SIG-M5 (cell line): ENCODE measurements around the gene AP2A2.

Experiments used
- DNase-seq: peaks from one replicate; lab custom pipeline; 2025; lab: John Stamatoyannopoulos, UW

Gene AP2A2

DNA sequence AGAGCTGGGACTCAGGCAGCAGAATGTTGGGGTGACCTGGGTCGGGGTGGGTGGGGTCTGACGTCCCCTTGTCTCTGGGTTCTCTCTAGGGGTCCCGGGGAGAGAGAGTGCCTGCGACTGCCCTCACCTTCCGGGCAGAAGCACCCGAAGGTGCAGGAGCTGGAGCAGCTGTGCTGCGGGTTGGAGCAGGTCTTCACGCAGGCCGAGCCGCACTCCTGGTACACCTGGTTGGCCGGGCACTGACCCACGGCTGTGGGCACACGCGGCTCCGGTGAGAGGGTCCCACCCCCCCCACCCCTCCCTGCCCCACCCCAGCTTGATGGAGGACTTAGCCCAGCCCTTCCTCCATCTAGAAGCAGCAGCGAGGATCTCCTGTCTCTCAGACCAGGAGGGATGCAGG lies 104.4 kb downstream of the AP2A2 start:
- no peak for DNase-seq

DNA sequence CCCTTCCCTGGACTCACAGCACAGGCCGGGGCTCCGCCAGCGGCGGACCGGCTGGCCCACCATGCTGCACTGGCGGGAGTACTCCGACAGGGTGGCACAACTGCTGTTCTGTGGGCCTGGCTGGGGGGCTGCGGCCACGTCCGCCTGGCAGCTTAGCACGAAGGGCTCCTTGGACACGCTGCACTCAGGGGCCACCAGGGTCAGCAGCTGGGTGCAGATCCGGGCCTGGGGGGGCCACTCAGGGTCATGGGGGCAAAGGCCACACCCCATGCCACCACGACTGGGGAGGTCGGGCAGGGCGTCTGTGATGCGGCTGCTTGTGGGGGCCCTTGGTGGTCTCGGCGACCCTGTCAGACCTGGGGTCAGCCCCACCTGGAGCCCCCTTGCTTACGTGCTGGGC lies 104.9 kb downstream of the AP2A2 start:
- DNase-seq: no peak

DNA sequence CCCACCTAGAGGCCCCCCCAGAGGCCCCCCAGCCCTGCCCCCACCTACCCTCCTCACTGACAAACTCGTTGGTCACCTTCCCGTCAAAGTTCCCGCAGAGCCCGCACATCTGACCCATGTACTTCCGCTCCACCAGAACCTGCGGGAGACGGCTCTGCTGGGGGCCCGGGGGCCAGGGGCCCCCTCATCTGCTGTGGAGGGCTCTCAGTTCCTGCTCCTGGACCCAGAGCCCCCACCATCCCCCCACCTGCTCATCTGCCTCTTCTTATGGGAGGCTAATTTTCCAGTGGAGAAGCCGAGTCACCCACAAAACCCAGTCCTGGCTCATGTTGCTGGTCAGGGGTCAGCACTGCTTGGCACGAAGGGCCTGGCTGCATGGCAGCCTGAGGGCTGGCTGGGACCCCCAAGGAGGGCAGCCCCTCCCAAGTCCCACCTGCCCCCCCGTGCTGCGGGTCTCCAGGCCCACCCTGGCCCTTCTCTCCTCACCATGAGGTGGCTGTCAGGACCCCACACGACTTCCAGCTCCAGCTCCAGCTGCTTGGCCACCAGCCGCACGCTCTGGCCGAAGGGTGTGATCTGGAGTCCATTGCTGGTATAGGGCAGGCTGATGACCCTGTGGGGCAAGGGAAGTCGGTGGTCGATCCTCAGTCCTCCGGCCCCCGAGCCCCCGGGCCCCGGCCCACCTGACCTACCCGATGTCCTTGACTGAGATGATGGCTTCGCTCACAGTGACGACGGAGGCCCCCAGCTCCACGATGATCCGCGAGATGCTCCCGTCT lies 105.6 kb downstream of the AP2A2 start:
- no peak for DNase-seq

DNA sequence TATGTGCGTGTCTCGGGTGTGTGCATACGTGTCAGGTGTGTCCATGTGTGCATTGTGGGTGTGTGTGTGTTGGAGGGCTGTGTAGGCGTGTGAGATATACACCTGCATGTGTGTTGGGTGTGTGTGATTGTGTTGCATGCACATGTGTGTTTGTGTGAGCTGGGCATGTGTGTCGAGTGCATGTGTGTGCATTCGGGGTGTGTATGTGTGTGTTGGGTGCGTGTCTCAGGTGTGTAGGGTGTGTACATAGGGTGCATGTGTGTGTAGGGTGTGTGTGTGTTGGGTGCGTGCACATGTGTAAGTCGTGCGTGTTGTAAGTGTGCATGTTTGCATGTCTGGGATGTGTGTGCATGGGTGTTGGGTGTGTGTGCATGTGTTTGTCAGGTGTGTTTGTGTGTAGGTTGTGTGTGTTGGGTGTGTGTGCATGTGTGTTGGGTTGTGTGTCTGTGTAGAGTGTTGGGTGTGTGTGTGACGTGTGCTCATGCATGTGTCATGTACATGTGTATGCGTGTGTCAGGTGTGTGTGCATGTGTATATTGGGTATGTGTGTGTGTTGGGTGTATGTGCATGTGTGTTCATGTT lies 106.7 kb downstream of the AP2A2 start:
- no peak for DNase-seq

DNA sequence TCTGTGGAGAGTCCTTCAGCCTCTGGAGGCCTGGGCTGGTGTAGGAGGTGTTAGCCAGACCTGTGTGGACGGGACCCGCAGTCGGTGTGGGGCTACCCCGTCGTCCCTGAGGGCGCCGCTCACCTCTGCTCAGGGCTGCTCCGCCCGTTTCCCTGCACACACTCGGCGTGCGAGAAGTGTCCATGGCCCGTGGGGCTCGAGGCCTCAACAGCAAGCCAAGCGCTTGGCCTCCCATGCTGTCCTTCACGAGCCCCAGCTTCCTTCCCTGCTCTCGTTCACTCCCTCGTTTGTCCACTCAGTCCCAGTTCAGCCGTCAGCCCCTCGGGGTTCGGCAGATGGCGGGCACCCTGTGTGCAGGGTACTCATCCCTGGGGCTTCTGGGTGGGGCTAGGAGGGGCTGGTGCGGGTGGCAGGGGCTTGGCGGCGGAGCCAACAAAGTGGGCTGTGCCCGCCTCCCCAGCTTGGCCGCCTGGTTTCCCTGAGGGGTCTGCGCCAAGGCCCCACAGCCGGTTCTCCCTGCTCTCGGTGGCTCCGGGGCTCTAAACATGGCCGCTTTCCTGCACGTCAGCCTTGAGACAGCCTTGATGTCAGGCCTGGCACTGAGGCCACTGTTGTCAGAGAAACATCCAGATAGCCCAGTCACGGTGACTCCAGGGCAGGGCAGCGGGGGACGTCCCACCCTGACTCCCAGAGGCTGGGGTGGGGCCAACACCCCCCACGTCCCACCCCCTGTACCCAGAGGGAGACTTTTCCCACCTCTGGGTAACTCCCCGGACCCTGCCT lies 107.5 kb downstream of the AP2A2 start:
- no peak for DNase-seq

DNA sequence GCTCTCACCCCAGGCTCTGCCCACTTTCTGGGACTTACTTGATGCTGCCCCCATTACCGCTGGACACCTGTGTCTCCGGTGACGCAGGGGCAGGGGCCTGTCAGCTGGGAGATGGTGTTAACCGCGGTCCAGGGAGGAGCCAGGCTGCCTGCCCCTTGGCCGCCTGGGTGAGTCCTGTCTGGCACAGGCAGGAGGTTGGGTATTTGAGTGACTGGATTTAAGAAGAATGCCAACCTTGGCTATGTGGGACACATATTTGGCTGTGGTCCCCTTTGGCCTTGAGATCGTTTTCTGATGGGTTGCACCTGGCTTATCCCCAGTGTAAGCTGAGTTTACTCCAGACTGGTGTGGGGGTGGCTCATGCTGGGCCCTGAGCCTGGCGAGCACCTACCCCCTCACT lies 108.3 kb downstream of the AP2A2 start:
- DNase-seq: no peak

DNA sequence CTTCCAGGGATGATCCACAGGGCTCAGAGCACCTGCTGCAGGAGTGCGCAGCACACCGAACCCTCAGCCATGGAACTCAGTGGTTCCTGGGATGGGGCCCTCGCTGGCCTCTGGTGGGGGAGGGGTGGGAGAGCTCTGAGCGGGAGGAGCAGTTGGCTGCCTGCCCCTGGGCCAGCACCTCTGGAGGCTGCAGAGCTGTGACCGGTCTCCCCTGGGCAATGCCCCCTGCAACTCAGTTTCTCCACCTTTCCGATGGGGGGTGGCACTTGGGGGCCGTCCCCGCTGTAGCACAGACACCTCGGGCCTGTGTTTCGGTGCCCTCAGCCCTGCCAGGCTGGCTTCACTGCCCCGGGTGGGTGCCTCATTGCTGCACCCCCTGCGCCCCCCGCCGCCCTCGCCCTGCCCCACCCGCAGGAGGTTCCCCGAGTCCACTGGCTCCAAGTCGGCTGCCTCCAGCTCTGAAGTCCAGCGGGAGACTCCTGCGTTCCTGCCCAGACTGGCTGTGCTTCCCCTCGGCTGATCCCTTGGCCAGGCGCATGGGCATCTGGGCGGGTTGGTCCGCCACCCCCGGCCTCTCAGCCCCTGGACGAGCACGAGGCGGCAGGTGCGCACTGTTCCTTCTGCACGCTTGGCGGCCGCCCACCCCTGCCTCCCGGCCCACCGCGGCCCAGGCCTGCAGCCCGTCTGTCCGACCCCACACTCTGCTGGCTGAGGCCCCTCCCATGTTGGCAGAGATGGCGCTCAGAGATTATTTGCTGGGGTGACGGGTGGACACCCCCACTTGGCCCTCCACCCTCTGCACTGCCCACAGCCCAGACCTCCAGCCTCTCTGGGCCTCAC lies 109.0 kb downstream of the AP2A2 start:
- DNase-seq: no peak

DNA sequence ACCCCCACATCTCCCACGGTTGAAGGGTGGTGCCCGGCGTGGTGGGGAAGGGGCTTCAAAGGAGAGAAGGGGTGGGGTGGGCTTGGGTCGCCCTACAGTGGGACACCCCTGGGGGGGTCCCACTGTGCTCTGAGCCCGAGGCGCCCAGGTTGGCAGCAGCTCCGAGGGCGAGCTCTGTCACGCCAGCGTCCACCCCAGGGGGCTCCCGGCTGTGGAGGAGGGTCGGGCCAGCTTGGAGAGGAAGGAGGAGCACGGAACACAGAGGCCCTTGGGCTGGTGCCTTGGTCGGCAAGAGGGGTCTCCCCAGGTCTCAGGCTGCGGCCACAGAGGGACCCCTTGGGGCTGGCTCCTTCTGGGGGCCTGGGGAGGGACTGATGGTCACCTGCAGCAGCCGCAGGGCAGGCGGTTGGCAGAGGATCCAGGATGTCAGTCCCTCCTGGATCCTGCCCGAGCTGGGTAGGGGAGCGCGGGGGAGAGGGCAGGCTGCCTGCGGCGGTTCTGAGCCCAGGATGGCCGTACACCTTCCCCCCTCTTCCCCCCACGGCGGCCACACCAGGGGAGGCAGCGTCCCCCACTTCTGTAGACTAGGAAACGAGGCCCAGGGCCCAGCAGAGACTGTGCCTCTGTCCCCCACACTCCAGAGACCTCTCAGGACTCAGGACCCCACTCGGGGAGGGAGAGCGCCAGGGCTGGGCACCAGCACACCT lies 110.1 kb downstream of the AP2A2 start:
- DNase-seq: no peak

DNA sequence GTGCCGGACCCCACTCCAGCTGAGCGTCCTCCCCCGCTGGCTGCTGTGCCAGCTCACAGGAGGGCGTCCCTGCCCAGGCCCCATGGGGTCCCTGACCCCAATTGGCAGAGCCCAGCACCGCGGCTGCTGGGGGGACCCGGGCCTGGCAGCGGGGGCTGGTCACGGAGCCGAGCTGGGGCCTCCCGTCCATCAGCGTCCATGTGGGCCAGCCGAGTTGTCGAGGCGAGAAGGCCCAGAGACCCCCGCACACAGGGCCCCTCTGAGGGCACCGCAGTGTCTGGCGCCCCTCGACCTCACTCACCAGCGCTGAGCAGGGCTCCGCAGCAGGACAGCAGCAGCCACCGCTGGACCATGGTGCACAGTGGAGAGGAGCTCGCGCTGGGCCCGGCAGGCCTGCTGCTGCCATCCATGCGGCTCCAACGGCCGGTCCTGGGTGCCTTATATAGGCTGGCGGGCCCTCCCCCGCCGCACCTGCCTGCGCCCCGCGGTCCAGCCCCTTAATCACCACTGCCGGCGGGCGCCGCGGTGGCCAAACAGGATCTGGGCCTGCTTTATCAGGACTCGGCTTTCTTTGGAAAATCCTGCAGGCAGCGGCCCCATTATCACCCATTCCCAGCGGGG lies 110.7 kb downstream of the AP2A2 start, which contains the start of gene MUC6:
TSS of gene MUC6 (minus strand) at position 416 of the 621 bp plus-strand sequence. CDS start at position 353, 63 bp downstream.
- no peak for DNase-seq

DNA sequence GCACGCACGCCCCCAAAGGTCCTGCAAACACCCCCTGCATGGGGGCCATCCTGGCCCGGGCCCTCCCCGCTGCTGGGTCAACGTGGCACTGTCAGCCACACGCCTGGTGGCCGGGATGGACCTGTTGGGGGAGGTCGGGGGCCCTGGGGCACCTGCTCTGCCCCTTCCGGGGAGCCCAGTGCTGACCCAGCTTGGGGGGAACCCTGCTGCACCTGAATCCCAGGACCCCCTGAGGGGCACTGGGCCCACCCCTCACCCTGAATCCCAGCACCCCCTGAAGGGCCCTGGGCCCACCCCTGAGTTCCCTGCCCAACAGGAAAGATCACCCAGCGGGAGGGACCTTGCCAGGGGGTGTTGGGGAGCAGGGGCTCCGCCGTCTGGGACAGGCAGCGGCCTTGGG lies 111.3 kb downstream of the AP2A2 start:
- no peak for DNase-seq

DNA sequence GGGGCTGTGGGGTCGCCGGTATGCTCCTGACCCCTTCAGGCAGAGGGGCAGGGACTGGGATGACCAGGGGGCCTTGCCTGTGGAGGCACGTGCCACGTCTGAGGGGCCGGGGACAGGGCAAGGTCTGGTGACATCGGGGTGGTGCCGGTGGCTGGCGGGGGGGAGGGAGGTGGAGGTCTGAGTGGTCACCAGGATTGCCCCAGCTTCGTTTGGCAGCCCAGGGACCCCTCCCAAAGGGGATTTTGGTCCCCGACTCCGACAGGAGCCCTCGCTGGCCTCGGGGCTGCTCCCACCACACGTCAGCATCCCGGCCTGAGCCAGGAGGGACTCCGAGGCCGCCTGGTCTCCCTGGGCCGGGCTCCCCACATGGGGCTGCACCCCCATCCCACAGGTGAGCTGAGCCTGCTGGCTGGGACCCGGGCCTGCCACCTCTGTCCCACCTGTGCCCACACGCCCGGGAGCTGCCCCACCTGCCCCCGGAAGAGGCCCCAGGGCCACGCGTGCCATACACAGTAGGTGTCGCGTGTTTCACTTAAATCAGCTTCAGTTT lies 111.9 kb downstream of the AP2A2 start:
- no peak for DNase-seq

DNA sequence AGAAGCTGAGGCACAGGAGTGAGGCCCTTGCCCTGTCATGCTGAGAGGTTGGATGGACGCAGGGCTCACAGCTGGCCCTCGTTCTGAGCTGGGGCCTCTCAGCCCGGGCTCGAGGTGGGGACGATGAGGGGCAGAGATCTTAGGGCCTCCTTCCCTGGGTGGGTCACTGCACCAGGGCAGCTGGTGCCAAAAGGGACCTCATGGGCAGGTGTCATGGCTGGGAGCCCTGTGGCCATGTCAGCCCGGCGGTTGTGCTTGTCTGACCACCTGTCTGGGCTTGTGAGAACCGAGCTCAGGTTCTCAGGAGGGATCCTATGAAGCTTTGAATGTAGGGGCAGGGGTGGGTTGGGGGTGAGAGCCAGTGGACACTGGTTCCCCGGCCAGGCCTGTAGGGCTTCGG lies 112.7 kb downstream of the AP2A2 start:
- DNase-seq: no peak

DNA sequence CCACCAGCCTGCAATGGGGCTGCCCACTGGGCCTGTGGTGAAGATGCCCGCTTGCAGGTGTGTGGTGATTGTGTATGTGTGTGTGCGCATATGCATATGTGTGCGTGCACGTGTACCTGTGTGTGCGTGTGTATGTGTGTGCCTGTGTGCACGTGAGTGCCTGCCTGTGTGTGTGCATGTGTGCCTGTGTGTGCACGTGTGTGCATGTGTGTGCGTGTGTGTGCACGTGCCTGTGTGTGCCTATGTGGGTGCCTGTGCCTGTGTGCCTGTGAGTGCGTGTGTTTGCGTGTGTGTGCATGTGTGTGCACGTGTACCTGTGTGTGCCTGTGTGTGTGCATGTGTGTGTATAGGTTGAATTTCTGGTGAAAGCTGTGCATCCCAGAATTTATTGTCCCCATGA lies 113.3 kb downstream of the AP2A2 start:
- no peak for DNase-seq

DNA sequence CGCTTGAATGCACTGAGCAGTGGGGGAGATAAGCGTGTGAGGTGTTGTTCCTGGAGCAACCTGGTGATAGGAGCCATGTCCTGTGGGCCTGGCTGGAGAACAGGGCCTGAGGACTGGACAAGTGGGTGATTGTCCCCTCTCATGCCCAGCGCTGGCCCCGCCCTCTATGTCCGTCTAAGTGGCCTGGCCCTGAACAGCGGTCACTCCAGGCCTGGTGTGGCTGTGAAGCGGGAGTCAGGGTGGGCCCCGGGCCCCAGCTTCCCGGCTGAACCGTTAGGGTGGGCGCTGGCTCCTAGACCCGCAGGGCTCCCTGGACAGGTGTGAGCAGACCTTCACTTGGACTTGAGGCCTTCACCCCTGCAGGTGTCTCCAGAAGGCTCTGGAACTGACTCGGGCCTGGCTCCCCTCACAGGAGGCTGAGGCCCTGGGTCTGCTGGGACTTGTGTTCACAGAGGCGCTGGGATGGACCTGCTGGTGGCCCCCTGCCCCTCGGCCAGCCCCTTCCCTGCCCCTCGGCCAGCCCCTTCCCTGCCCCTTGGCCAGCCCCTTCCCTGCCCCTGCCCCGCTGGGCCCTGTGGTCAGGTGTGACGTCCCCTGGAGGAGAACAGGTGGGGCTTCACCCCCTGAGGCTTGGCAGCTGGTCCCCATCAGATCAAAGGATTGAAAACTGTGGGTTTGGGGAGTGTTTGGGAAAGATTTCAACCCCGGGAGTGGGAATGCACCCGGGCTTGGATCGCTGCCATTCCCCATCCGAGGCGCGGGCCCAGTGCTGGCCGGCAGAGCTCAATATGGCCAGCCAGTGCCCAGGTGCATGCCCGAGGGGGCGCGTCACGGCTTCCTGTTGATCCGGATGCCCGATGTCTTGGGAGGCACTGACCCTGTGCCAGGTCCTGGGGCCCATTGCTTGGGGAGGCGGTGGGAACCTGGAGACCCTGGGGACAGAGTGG lies 114.1 kb downstream of the AP2A2 start:
- no peak for DNase-seq

DNA sequence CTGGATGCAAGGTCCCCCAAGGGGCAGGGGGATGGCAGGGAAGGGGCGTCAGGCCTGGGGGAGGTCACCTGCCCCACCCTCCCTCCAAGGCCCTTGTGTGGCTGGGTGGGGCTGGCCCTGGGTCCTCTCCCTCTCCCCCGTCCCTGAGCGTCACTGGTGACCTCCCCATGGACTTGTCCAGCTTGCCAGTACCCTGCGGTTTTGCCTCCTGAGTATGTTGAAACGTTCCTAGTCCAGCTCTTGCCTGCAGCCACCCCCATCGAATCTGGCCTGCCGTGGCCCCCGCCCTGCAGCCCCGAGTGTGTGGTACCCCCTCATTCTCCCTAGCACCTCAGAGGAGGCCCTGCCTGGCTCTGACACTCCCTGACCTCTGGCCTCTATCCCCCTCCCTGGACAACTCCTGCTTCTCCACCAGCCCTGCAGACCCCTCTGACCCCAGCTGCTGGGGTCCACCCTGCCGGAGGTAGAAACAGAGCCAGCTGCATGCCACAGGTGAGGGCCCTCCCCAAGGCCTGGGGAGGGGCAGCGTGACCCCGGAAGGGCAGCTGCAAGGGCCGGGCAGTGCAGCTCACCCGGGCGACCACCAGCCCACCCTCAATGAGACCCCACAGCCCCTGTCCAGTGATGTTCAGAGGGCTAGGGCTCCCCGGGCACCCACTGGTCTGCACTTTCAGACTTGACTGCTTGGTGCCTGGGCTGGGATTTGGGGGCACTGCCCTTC lies 114.9 kb downstream of the AP2A2 start:
- no peak for DNase-seq

DNA sequence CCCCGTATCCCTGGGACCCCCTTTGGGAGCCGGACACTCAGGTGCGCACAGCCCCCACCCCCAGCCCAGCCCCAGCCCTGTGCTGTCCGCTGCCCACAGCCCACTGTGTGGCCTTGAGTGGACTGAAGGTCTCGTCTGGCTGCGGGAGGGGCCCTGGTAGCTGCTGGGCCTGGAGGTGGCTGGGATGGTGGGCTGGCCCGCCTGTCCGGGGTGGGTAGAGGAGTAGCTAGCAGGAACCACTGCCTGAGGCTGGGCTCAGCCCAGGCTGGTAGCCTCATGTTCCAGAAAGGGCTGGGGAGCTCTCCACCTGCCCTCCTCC lies 115.4 kb downstream of the AP2A2 start:
- no peak for DNase-seq

DNA sequence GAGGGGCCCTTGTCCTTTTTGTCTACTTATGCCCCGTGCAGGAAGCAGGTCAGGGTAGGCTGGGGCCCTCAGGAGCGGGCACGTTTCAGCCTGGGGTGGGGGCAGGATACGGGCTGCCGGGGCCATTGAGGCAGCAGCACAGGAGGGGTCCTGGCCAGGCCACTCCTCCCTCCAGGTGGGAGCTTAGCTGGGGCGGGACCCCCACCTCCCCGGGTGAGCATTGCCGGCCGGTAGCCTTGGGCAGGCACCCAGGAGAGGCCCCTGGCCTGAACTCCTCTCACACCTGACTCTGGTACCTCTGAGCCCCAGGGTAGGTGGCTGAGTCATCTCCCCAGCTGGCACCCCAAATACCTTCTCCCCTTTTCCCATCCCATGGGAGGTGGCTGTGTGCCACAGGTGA lies 115.8 kb downstream of the AP2A2 start:
- no peak for DNase-seq

DNA sequence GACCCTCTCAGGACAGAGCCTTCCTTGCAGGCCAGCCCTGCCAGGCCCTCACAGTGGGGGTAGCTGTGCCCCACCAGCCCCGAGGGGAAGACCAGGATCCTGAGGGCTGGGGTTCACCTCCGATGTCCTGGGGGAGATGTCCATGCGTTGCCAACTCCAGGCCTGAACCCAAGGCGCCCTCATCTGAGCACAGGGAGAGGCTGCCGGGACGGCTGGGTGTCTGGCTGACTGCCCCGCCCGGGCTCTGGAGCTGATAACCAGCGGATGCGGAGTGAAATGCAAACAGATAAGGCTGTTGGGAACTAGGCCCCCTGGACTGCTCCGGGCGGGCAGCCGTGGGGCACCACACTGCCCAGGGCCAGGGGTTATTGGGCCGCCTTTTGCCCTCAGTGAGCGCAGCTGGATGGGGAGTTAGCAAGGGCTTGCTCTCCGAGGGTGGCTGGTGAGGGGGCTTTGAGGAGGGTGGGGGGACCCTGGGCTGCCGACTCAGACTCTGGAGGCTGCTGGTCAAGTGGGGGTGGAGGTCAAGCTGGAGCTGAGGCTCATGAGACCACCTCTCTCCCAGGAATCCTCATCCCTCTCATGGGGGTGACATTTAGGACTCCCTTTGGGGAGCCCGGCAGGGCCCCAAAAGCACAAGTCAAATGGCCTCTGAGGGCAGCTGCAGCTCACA lies 116.4 kb downstream of the AP2A2 start:
- DNase-seq: no peak
